Measurements from ENCODE around the gene ZNF616. TPM values are rescaled to one million over a fixed set of nuclear protein-coding genes. Genes with fewer than 3 reads are reported as not detected.

The ZNF616 gene
- total RNA-seq, 1 donor from 2014 or later: 5.6 TPM

- intact Hi-C loops (cut with micrococcal nuclease): no loop called here
- Histone ChIP-seq H3K27me3 (ENCODE audit: low read depth) (no peaks in the 10 kb centered on the region), H3K9me3 (replicated peaks) (no peaks in the 10 kb centered on the region), H3K27ac (replicated peaks) (no peak overlapping the region), H3K36me3 (no peaks in the 10 kb centered on the region), H3K4me3 (no peak overlapping the region), H3K4me1 (peaks cover 27% of the 10 kb centered on the region)
- TF ChIP-seq CTCF (IDR thresholded peaks at IDR 0.05; ENCODE audit: borderline replicate concordance): no peak
- DNase-seq: no peak
These were observed 2.4 kb upstream of the ZNF616 start for GRCh38 chr19:52142001-52142595.

GRCh38 chr19:52141203-52141602, 1.5 kb upstream of the ZNF616 start:
- H3K4me1 ChIP-seq: peaks cover 27% of the 10 kb centered on the region
- no peak overlapping the region for H3K27ac ChIP-seq (replicated peaks)
- no peak for DNase-seq
- no peaks in the 10 kb centered on the region for H3K36me3 ChIP-seq
- H3K27me3 ChIP-seq (ENCODE audit: low read depth): no peaks in the 10 kb centered on the region
- no peak for TF ChIP-seq CTCF (IDR thresholded peaks at IDR 0.05; ENCODE audit: borderline replicate concordance)
- intact Hi-C loops (cut with micrococcal nuclease): no loop called here
- H3K4me3 ChIP-seq: no peak overlapping the region
- no peaks in the 10 kb centered on the region for H3K9me3 ChIP-seq (replicated peaks)

GRCh38 chr19:52140032-52140710, 433 bp upstream of the ZNF616 start:
- Histone ChIP-seq H3K9me3 (replicated peaks) (no peaks in the 10 kb centered on the region), H3K4me3 (peak overlapping the region; percentile 89), H3K27me3 (ENCODE audit: low read depth) (no peaks in the 10 kb centered on the region), H3K36me3 (no peaks in the 10 kb centered on the region), H3K4me1 (peaks cover 27% of the 10 kb centered on the region), H3K27ac (replicated peaks) (peak overlapping the region; percentile 97)
- intact Hi-C loops (cut with micrococcal nuclease): no loop called here
- TF ChIP-seq CTCF (IDR thresholded peaks at IDR 0.05; ENCODE audit: borderline replicate concordance): no peak
- no peak for DNase-seq

- Histone ChIP-seq H3K27ac (replicated peaks) (peak overlapping the region; percentile 97), H3K4me1 (peaks cover 27% of the 10 kb centered on the region), H3K36me3 (no peaks in the 10 kb centered on the region), H3K9me3 (replicated peaks) (no peaks in the 10 kb centered on the region), H3K27me3 (ENCODE audit: low read depth) (no peaks in the 10 kb centered on the region), H3K4me3 (peak overlapping the region; percentile 89)
- no peak for DNase-seq
- intact Hi-C loops (cut with micrococcal nuclease): loop anchor here (2.0 kb wide), 1 partner anchor 98 kb away; no protein-coding TSS in a partner anchor
- no peak for TF ChIP-seq CTCF (IDR thresholded peaks at IDR 0.05; ENCODE audit: borderline replicate concordance)
These were observed 821 bp downstream of the ZNF616 start for GRCh38 chr19:52138983-52139251.

- Histone ChIP-seq H3K4me3 (peak overlapping the region; percentile 89), H3K27me3 (ENCODE audit: low read depth) (no peaks in the 10 kb centered on the region), H3K4me1 (peaks cover 27% of the 10 kb centered on the region), H3K36me3 (no peaks in the 10 kb centered on the region), H3K27ac (replicated peaks) (peak overlapping the region; percentile 97), H3K9me3 (replicated peaks) (no peaks in the 10 kb centered on the region)
- no peak for TF ChIP-seq CTCF (IDR thresholded peaks at IDR 0.05; ENCODE audit: borderline replicate concordance)
- no peak for DNase-seq
- intact Hi-C loops (cut with micrococcal nuclease): loop anchor here (2.0 kb wide), 1 partner anchor 98 kb away; no protein-coding TSS in a partner anchor
These were observed 1.3 kb downstream of the ZNF616 start for GRCh38 chr19:52138278-52138982.
